Osteocyte (in vitro differentiated cells): ENCODE data around the gene TGFB2. TPM values are rescaled to one million over a fixed set of nuclear protein-coding genes. Genes with fewer than 3 reads are reported as not detected.
A peak's percentile ranks its signal among the peaks of the same experiment; 100 is the strongest.

Source experiments
- DNase-seq: peaks from one replicate; pipeline ENCODE4 v3.0.0; 2021; ENCODE audit warnings: mixed read lengths; ENCODE audit not compliant: unreplicated experiment; ENCODE audit errors: extremely low spot score
- H3K27ac Mint-ChIP-seq: one replicate; pipeline ENCODE4 v1.8.0; 2021; ENCODE audit warnings: mild to moderate bottlenecking, mixed read lengths; ENCODE audit not compliant: unreplicated experiment
- H3K27me3 Mint-ChIP-seq: one replicate; pipeline ENCODE4 v1.8.0; 2021; ENCODE audit warnings: mixed read lengths; ENCODE audit not compliant: unreplicated experiment
- H3K36me3 Mint-ChIP-seq: one replicate; pipeline ENCODE4 v1.8.0; 2021; ENCODE audit warnings: mixed read lengths; ENCODE audit not compliant: unreplicated experiment
- H3K4me1 Mint-ChIP-seq: one replicate; pipeline ENCODE4 v1.8.0; 2021; ENCODE audit warnings: mixed read lengths; ENCODE audit not compliant: unreplicated experiment
- H3K4me3 Mint-ChIP-seq: one replicate; pipeline ENCODE4 v1.8.0; 2021; ENCODE audit warnings: mild to moderate bottlenecking, moderate library complexity, mixed read lengths; ENCODE audit not compliant: unreplicated experiment
- H3K9me3 Mint-ChIP-seq: one replicate; pipeline ENCODE4 v1.8.0; 2021; ENCODE audit warnings: mixed read lengths; ENCODE audit not compliant: unreplicated experiment
- CTCF ChIP-seq: fragments of 200-600 bp; sonication (generic); IDR thresholded peaks from 2 replicates; pipeline ENCODE4 v1.5.0; 2021; ENCODE audit warnings: antibody characterized with exemption, mild to moderate bottlenecking, moderate library complexity
- total RNA-seq: library from RNA; stranded (reverse); gene quantifications from 2 replicates; pipeline ENCODE4 v1.2.1, GENCODE V29; 2021

Gene TGFB2
- total RNA-seq, 1 donor from 2014 or later = 184 TPM

- no peak overlapping the region for H3K27ac Mint-ChIP-seq
- H3K27me3 Mint-ChIP-seq = no peaks in the 10 kb centered on the region
- H3K9me3 Mint-ChIP-seq = no peaks in the 10 kb centered on the region
- H3K36me3 Mint-ChIP-seq = no peaks in the 10 kb centered on the region
- H3K4me3 Mint-ChIP-seq = no peak overlapping the region
- peaks cover 26% of the 10 kb centered on the region for H3K4me1 Mint-ChIP-seq
- TF ChIP-seq CTCF = no peak
- DNase-seq = peak; percentile 87
Observed at GRCh38 chr1:218345673-218346390, 696 bp downstream of the TGFB2 start.

GRCh38 chr1:218346391-218347204 lies 1.5 kb downstream of the TGFB2 start:
- Mint-ChIP-seq H3K36me3 (no peaks in the 10 kb centered on the region), H3K27ac (no peak overlapping the region)
- TF ChIP-seq CTCF = no peak

GRCh38 chr1:218347336-218347722 lies 2.2 kb downstream of the TGFB2 start:
- Mint-ChIP-seq H3K4me3 (no peak overlapping the region), H3K4me1 (peaks cover 36% of the 10 kb centered on the region), H3K9me3 (no peaks in the 10 kb centered on the region), H3K27ac (no peak overlapping the region), H3K36me3 (peaks cover 2% of the 10 kb centered on the region), H3K27me3 (no peaks in the 10 kb centered on the region)
- no peak for DNase-seq
- no peak for TF ChIP-seq CTCF

More at GRCh38 chr1:218346391-218347204, 1.5 kb downstream of the TGFB2 start:
- DNase-seq = no peak
- no peaks in the 10 kb centered on the region for H3K27me3 Mint-ChIP-seq
- H3K4me1 Mint-ChIP-seq = peaks cover 30% of the 10 kb centered on the region
- no peaks in the 10 kb centered on the region for H3K9me3 Mint-ChIP-seq
- H3K4me3 Mint-ChIP-seq = no peak overlapping the region

GRCh38 chr1:218347723-218348627 lies 2.8 kb downstream of the TGFB2 start:
- DNase-seq = no peak
- H3K4me3 Mint-ChIP-seq = no peak overlapping the region
- peaks cover 2% of the 10 kb centered on the region for H3K36me3 Mint-ChIP-seq
- no peak for TF ChIP-seq CTCF
- no peaks in the 10 kb centered on the region for H3K9me3 Mint-ChIP-seq
- no peak overlapping the region for H3K27ac Mint-ChIP-seq
- H3K27me3 Mint-ChIP-seq = no peaks in the 10 kb centered on the region
- peaks cover 40% of the 10 kb centered on the region for H3K4me1 Mint-ChIP-seq
